GM12875 (cell line): ENCODE results near the gene TMEM30B.
"Not testable (repeated sequence)": the region's sequence is repeated elsewhere in the genome, so short reads cannot be mapped to it uniquely, and the experiment has no call there.

Source experiments
- H3K4me3 ChIP-seq: one replicate; pipeline ENCODE4 v1.5.1; 2011; ENCODE audit warnings: low read depth, low read length, control low read depth
- CTCF ChIP-seq: IDR thresholded peaks from 2 replicates; pipeline ENCODE4 v1.5.1; 2011; ENCODE audit warnings: low read depth, mild to moderate bottlenecking, control low read depth, inconsistent platforms, low read length, moderate library complexity, borderline replicate concordance; ENCODE audit not compliant: insufficient read depth

The TMEM30B gene

GRCh38 chr14:61250063-61250462 lies 31.1 kb downstream of the TMEM30B start:
- no peak for TF ChIP-seq CTCF
- H3K4me3 ChIP-seq: no peak overlapping the region

GRCh38 chr14:61247935-61248334 lies 33.2 kb downstream of the TMEM30B start:
- no peak overlapping the region for H3K4me3 ChIP-seq
- TF ChIP-seq CTCF: no peak

GRCh38 chr14:61246721-61247120 lies 34.4 kb downstream of the TMEM30B start:
- no peak overlapping the region for H3K4me3 ChIP-seq
- no peak for TF ChIP-seq CTCF

GRCh38 chr14:61244009-61244408 lies 37.1 kb downstream of the TMEM30B start:
- TF ChIP-seq CTCF: no peak
- H3K4me3 ChIP-seq: no peak overlapping the region

GRCh38 chr14:61240206-61240605 lies 40.9 kb downstream of the TMEM30B start:
- TF ChIP-seq CTCF: no peak
- H3K4me3 ChIP-seq: no peak overlapping the region

GRCh38 chr14:61239285-61239684 lies 41.9 kb downstream of the TMEM30B start:
- not testable (repeated sequence) for H3K4me3 ChIP-seq

- no peak for TF ChIP-seq CTCF
- H3K4me3 ChIP-seq: no peak overlapping the region
These were observed 42.4 kb downstream of the TMEM30B start for GRCh38 chr14:61238611-61239245.
